Activated CD8-positive, alpha-beta memory T cell treated with anti-CD3 and anti-CD28 coated beads, Interleukin-2, amount 50 U/mL, for 4 hours (primary cell): Measurements from ENCODE around the gene CAST.
"Not testable (repeated sequence)": the region's sequence is repeated elsewhere in the genome, so short reads cannot be mapped to it uniquely, and the experiment has no call there.

Source experiments
- DNase-seq: peaks from one replicate; pipeline ENCODE4 v3.0.0-alpha.2; 2020

The CAST gene

GRCh38 chr5:96788112-96788749 lies 126.1 kb downstream of the CAST start:
- no peak for DNase-seq

- DNase-seq, result no peak
These were observed 127.7 kb downstream of the CAST start for GRCh38 chr5:96789794-96790330.

- DNase-seq, result no peak
These were observed 128.9 kb downstream of the CAST start for GRCh38 chr5:96790961-96791504.

- DNase-seq, result peak; percentile 71
These were observed 132.6 kb downstream of the CAST start for GRCh38 chr5:96794757-96795156.

GRCh38 chr5:96795626-96796025 lies 133.4 kb downstream of the CAST start:
- DNase-seq, result no peak

GRCh38 chr5:96796434-96796833 lies 134.3 kb downstream of the CAST start:
- no peak for DNase-seq

GRCh38 chr5:96801718-96802117 lies 139.5 kb downstream of the CAST start:
- not testable (repeated sequence) for DNase-seq

GRCh38 chr5:96807075-96807654 lies 145.0 kb downstream of the CAST start:
- DNase-seq, result peak; percentile 49

GRCh38 chr5:96808541-96808828 lies 146.3 kb downstream of the CAST start:
- DNase-seq, result no peak

- DNase-seq, result no peak
These were observed 146.8 kb downstream of the CAST start for GRCh38 chr5:96808868-96809558.

- peak; percentile 41 for DNase-seq
These were observed 147.7 kb downstream of the CAST start for GRCh38 chr5:96809921-96810320.

- no peak for DNase-seq
These were observed 150.7 kb downstream of the CAST start for GRCh38 chr5:96812851-96813250.

GRCh38 chr5:96814041-96814440 lies 151.9 kb downstream of the CAST start:
- no peak for DNase-seq

- DNase-seq, result peak; percentile 28
These were observed 154.3 kb downstream of the CAST start for GRCh38 chr5:96816411-96816939.

GRCh38 chr5:96816991-96817390 lies 154.8 kb downstream of the CAST start:
- DNase-seq, result no peak

- no peak for DNase-seq
These were observed 155.3 kb downstream of the CAST start for GRCh38 chr5:96817506-96817905.

GRCh38 chr5:96818125-96818788 lies 156.1 kb downstream of the CAST start:
- DNase-seq, result no peak

GRCh38 chr5:96819806-96820205 lies 157.6 kb downstream of the CAST start:
- no peak for DNase-seq

- DNase-seq, result no peak
These were observed 159.2 kb downstream of the CAST start for GRCh38 chr5:96821260-96821916.

GRCh38 chr5:96822686-96823459 lies 160.7 kb downstream of the CAST start:
- DNase-seq, result no peak

GRCh38 chr5:96823900-96824380 lies 161.8 kb downstream of the CAST start:
- no peak for DNase-seq
